H9 (cell line): ENCODE data around the gene LARGE1. TPM values are rescaled to one million over a fixed set of nuclear protein-coding genes. Genes with fewer than 3 reads are reported as not detected.

Source experiments
- DNase-seq: peaks from one replicate; pipeline ENCODE4 v3.0.0-alpha.2; 2017
- H2AFZ ChIP-seq: one replicate; pipeline ENCODE4 v1.6.1; 2013; ENCODE audit warnings: mild to moderate bottlenecking, low read length, control low read depth, moderate library complexity
- H2AK5ac ChIP-seq: 2 replicates; pipeline ENCODE4 v1.6.1; 2013; ENCODE audit warnings: low read length, control low read depth, mixed read lengths; ENCODE audit not compliant: insufficient read length
- H2BK120ac ChIP-seq: one replicate; pipeline ENCODE4 v1.6.1; 2013; ENCODE audit warnings: low read depth, mild to moderate bottlenecking, low read length, control low read depth, inconsistent platforms; ENCODE audit not compliant: poor library complexity, severe bottlenecking
- H2BK12ac ChIP-seq: 2 replicates; pipeline ENCODE4 v1.6.1; 2013; ENCODE audit warnings: low read length, control low read depth, mixed read lengths, low read depth; ENCODE audit not compliant: insufficient read length
- H2BK15ac ChIP-seq: 2 replicates; pipeline ENCODE4 v1.6.1; 2013; ENCODE audit warnings: low read depth, low read length, control low read depth
- H2BK20ac ChIP-seq: one replicate; pipeline ENCODE4 v1.6.1; 2013; ENCODE audit warnings: low read depth, mild to moderate bottlenecking, low read length, control low read depth, inconsistent platforms; ENCODE audit not compliant: poor library complexity, severe bottlenecking
- H2BK5ac ChIP-seq: 2 replicates; pipeline ENCODE4 v1.6.1; 2013; ENCODE audit warnings: low read length, control low read depth, mixed read lengths; ENCODE audit not compliant: insufficient read length
- H3K14ac ChIP-seq: 2 replicates; pipeline ENCODE4 v1.6.1; 2013; ENCODE audit warnings: low read length, control low read depth; ENCODE audit not compliant: insufficient read depth
- H3K18ac ChIP-seq: 2 replicates; pipeline ENCODE4 v1.6.1; 2013; ENCODE audit warnings: low read depth, mild to moderate bottlenecking, mixed read lengths, low read length, control low read depth; ENCODE audit not compliant: insufficient read length
- H3K23ac ChIP-seq: 2 replicates; pipeline ENCODE4 v1.6.1; 2013; ENCODE audit warnings: low read length, control low read depth, mixed read lengths, low read depth; ENCODE audit not compliant: insufficient read length
- H3K23me2 ChIP-seq: 2 replicates; pipeline ENCODE4 v1.6.1; 2013; ENCODE audit warnings: low read depth, mild to moderate bottlenecking, mixed read lengths, low read length, control low read depth; ENCODE audit not compliant: insufficient read length, poor library complexity, severe bottlenecking
- H3K27ac ChIP-seq: 2 replicates; pipeline ENCODE4 v1.5.1; 2013; ENCODE audit warnings: low read length, control low read depth, mixed read lengths, low read depth; ENCODE audit not compliant: insufficient read length
- H3K27me3 ChIP-seq: 2 replicates; pipeline ENCODE4 v1.6.1; 2013; ENCODE audit warnings: low read length, control low read depth, inconsistent platforms; ENCODE audit not compliant: insufficient read depth
- H3K4ac ChIP-seq: 2 replicates; pipeline ENCODE4 v1.6.1; 2013; ENCODE audit warnings: low read depth, mild to moderate bottlenecking, control low read depth, inconsistent platforms, low read length, moderate library complexity
- H3K4me1 ChIP-seq: 2 replicates; pipeline ENCODE4 v1.6.1; 2013; ENCODE audit warnings: low read length, control low read depth, inconsistent platforms; ENCODE audit not compliant: insufficient read depth
- H3K4me2 ChIP-seq: 2 replicates; pipeline ENCODE4 v1.6.1; 2013; ENCODE audit warnings: low read length, control low read depth, mixed read lengths; ENCODE audit not compliant: insufficient read length, insufficient read depth
- H3K56ac ChIP-seq: 2 replicates; pipeline ENCODE4 v1.6.1; 2013; ENCODE audit warnings: low read depth, mild to moderate bottlenecking, mixed read lengths, low read length, control low read depth; ENCODE audit not compliant: insufficient read length
- H3K79me1 ChIP-seq: 2 replicates; pipeline ENCODE4 v1.6.1; 2013; ENCODE audit warnings: low read depth, mild to moderate bottlenecking, moderate library complexity, low read length, control low read depth, inconsistent platforms; ENCODE audit not compliant: insufficient read depth, poor library complexity, severe bottlenecking
- H3K79me2 ChIP-seq: 2 replicates; pipeline ENCODE4 v1.6.1; 2013; ENCODE audit warnings: low read length, control low read depth, inconsistent platforms; ENCODE audit not compliant: insufficient read depth
- H3K9ac ChIP-seq: 2 replicates; pipeline ENCODE4 v1.6.1; 2013; ENCODE audit warnings: low read length, control low read depth, mixed read lengths; ENCODE audit not compliant: insufficient read length; ENCODE audit errors: extremely low read depth
- H3K9me3 ChIP-seq: one replicate; pipeline ENCODE4 v1.6.1; 2013; ENCODE audit warnings: low read depth, low read length, inconsistent platforms; ENCODE audit not compliant: control insufficient read depth
- H3T11ph ChIP-seq: one replicate; pipeline ENCODE4 v1.6.1; 2013; ENCODE audit warnings: mild to moderate bottlenecking, low read length, control low read depth, inconsistent platforms
- H4K20me1 ChIP-seq: one replicate; pipeline ENCODE4 v1.6.1; 2013; ENCODE audit not compliant: control insufficient read depth, insufficient read length, insufficient read depth
- H4K5ac ChIP-seq: 2 replicates; pipeline ENCODE4 v1.6.1; 2013; ENCODE audit warnings: low read depth, mild to moderate bottlenecking, mixed read lengths, low read length, control low read depth; ENCODE audit not compliant: insufficient read length
- H4K8ac ChIP-seq: replicated peaks from 2 replicates; pipeline ENCODE4 v1.6.1; 2013; ENCODE audit warnings: low read length, control low read depth, mixed read lengths, low read depth; ENCODE audit not compliant: insufficient read length
- H4K91ac ChIP-seq: 2 replicates; pipeline ENCODE4 v1.6.1; 2013; ENCODE audit warnings: low read depth, mild to moderate bottlenecking, moderate library complexity, mixed read lengths, low read length, control low read depth; ENCODE audit not compliant: insufficient read length
- H3K27ac Mint-ChIP-seq, 3 experiments: 2 replicates in 2 of 3; 3 replicates in 1 of 3; pipeline ENCODE4 v1.8.0; 2020 to 2021; ENCODE audit warnings: mixed read lengths in 3 of 3, mild to moderate bottlenecking in 1 of 3, moderate library complexity in 1 of 3
- H3K27me3 Mint-ChIP-seq: 2 replicates; pipeline ENCODE4 v1.8.0; 2021; ENCODE audit warnings: low read depth, mild to moderate bottlenecking, moderate library complexity, mixed read lengths
- H3K36me3 Mint-ChIP-seq, 3 experiments: 2 replicates in 2 of 3; 3 replicates in 1 of 3; pipeline ENCODE4 v1.8.0; 2020 to 2021; ENCODE audit warnings: low read depth in 3 of 3, mixed read lengths in 3 of 3; ENCODE audit not compliant: insufficient read depth in 1 of 3
- H3K4me1 Mint-ChIP-seq, 2 experiments: 2 replicates each; pipeline ENCODE4 v1.8.0; 2020; ENCODE audit warnings: mixed read lengths in 2 of 2
- H3K4me3 Mint-ChIP-seq, 2 experiments: 2 replicates in 1 of 2; 3 replicates in 1 of 2; pipeline ENCODE4 v1.8.0; 2020 to 2021; ENCODE audit warnings: mild to moderate bottlenecking in 2 of 2, mixed read lengths in 2 of 2, moderate library complexity in 1 of 2
- H3K9me3 Mint-ChIP-seq, 2 experiments: 2 replicates in 1 of 2; 3 replicates in 1 of 2; pipeline ENCODE4 v1.8.0; 2020; ENCODE audit warnings: mild to moderate bottlenecking in 2 of 2, mixed read lengths in 2 of 2, moderate library complexity in 1 of 2
- CTCF ChIP-seq: fragments of 200-600 bp; sonication (generic); conservative IDR thresholded peaks from 3 replicates; pipeline ENCODE4 v1.8.0; 2021; ENCODE audit warnings: antibody characterized with exemption, mild to moderate bottlenecking
- WGBS: extraction: QIAGEN DNeasy Blood & Tissue Kit; methylation state at CpG from one replicate; pipeline ENCODE4 v1.1.7; 2013; ENCODE audit warnings: missing lambda C conversion rate, low lambda C conversion rate, mixed read lengths; ENCODE audit not compliant: insufficient read length; ENCODE audit errors: extremely low coverage; 5-methylcytosine and 5-hydroxymethylcytosine counted together
- total RNA-seq: library from RNA; stranded (reverse); gene quantifications from 2 replicates; pipeline ENCODE4 v1.2.1, GENCODE V29; 2021

LARGE1 gene
- total RNA-seq, 1 experiment from 2014 or later: 43.5 TPM

- Histone ChIP-seq H4K91ac (no peak overlapping the region), H2BK15ac (no peak overlapping the region), H3K79me2 (peaks cover 50% of the 10 kb centered on the region; the same call in 1 of the 2 replicates), H3K9me3 (no peaks in the 10 kb centered on the region), H3K56ac (no peak overlapping the region), H3K4me2 (no peak overlapping the region), H3K4me1 (peaks cover 2% of the 10 kb centered on the region), H2BK120ac (no peak overlapping the region), H3K18ac (no peak overlapping the region), H2BK20ac (no peak overlapping the region), H3K23ac (no peak overlapping the region), H3K23me2 (no peaks in the 10 kb centered on the region), H4K20me1 (no peaks in the 10 kb centered on the region), H3K4ac (no peak overlapping the region), H4K8ac (no peak overlapping the region), H2AFZ (no peak overlapping the region), H3K79me1 (peaks cover 14% of the 10 kb centered on the region), H3T11ph (no peak overlapping the region), H3K14ac (no peak overlapping the region), H3K27ac (no peak overlapping the region), H4K5ac (no peak overlapping the region), H2AK5ac (no peak overlapping the region), H3K9ac (no peak overlapping the region), H3K27me3 (no peaks in the 10 kb centered on the region), H2BK5ac (no peak overlapping the region), H2BK12ac (no peak overlapping the region)
- no CpG with 5 or more reads among the region's 5 CpGs for WGBS
- H3K9me3 Mint-ChIP-seq: no peaks in the 10 kb centered on the region
- no peak for TF ChIP-seq CTCF
- peaks cover 39 to 55% of the 10 kb centered on the region in 2 experiments for H3K4me1 Mint-ChIP-seq
- peaks cover 0 to 6% (median 5%) of the 10 kb centered on the region in 3 experiments; a peak in 4 of 7 replicates for H3K36me3 Mint-ChIP-seq
- no peaks in the 10 kb centered on the region; the same call in 1 of the 2 replicates for H3K27me3 Mint-ChIP-seq
- no peak for DNase-seq
- H3K4me3 Mint-ChIP-seq: no peak overlapping the region
- H3K27ac Mint-ChIP-seq: no peak overlapping the region; a peak in 1 of 7 replicates
Measured at GRCh38 chr22:33865248-33865647, 55.0 kb downstream of the LARGE1 start.
